HG03135 (cell line): ENCODE results near the gene RAB9A.
"Not testable (repeated sequence)": the region's sequence is repeated elsewhere in the genome, so short reads cannot be mapped to it uniquely, and the experiment has no call there.

Experiments used
- ATAC-seq: cut with Tn5 transposase; IDR thresholded peaks from one replicate; pipeline ENCODE4 v1.9.1; 2021; ENCODE audit warnings: mild to moderate bottlenecking, moderate library complexity; ENCODE audit not compliant: unreplicated experiment

RAB9A gene

GRCh38 chrX:13688958-13689740 lies at the start of gene RAB9A:
Gene RAB9A, plus strand, starts transcription at chrX:13689128. Its CDS starts 19,619 bp downstream, at chrX:13708747.
- ATAC-seq = peak; percentile 76

GRCh38 chrX:13641684-13642083 lies 47.2 kb upstream of the RAB9A start:
- not testable (repeated sequence) for ATAC-seq

- ATAC-seq = no peak
Measured at GRCh38 chrX:13645464-13646153, 43.3 kb upstream of the RAB9A start.

GRCh38 chrX:13646154-13646549 lies 42.8 kb upstream of the RAB9A start:
- ATAC-seq = no peak

GRCh38 chrX:13647709-13648212 lies 41.2 kb upstream of the RAB9A start:
- ATAC-seq = no peak

GRCh38 chrX:13648336-13648735 lies 40.6 kb upstream of the RAB9A start:
- ATAC-seq = not testable (repeated sequence)

GRCh38 chrX:13649838-13650237 lies 39.1 kb upstream of the RAB9A start:
- no peak for ATAC-seq

- no peak for ATAC-seq
Measured at GRCh38 chrX:13650318-13650717, 38.6 kb upstream of the RAB9A start.

GRCh38 chrX:13651150-13651549 lies 37.8 kb upstream of the RAB9A start:
- ATAC-seq = no peak

- ATAC-seq = no peak
Measured at GRCh38 chrX:13652287-13652793, 36.6 kb upstream of the RAB9A start.

- ATAC-seq = peak; percentile 96
Measured at GRCh38 chrX:13652850-13653693, 35.9 kb upstream of the RAB9A start, which contains the start of gene TCEANC. Gene TCEANC, plus strand, starts transcription at chrX:13653141. Its CDS starts 9,368 bp downstream, at chrX:13662509.

- ATAC-seq = no peak
Measured at GRCh38 chrX:13654116-13654515, 34.8 kb upstream of the RAB9A start.

- no peak for ATAC-seq
Measured at GRCh38 chrX:13655674-13656073, 33.3 kb upstream of the RAB9A start.

- no peak for ATAC-seq
Measured at GRCh38 chrX:13658602-13659001, 30.3 kb upstream of the RAB9A start.

- no peak for ATAC-seq
Measured at GRCh38 chrX:13659063-13659462, 29.9 kb upstream of the RAB9A start.

- ATAC-seq = no peak
Measured at GRCh38 chrX:13661735-13662288, 27.1 kb upstream of the RAB9A start.

- ATAC-seq = no peak
Measured at GRCh38 chrX:13662355-13662791, 26.6 kb upstream of the RAB9A start.

GRCh38 chrX:13664020-13664419 lies 24.9 kb upstream of the RAB9A start:
- ATAC-seq = no peak

GRCh38 chrX:13666836-13667235 lies 22.1 kb upstream of the RAB9A start:
- no peak for ATAC-seq

- ATAC-seq = no peak
Measured at GRCh38 chrX:13667919-13668318, 21.0 kb upstream of the RAB9A start.
